ENCODE results near the gene STN1. TPM values are rescaled to one million over a fixed set of nuclear protein-coding genes. Genes with fewer than 3 reads are reported as not detected.

STN1 gene
- total RNA-seq, 1 experiment from 2014 or later: 30.2 TPM

Other genes with a start within 250 kb of the STN1 start
- gene SH3PXD2A, start 62.6 kb downstream of the STN1 start, total RNA-seq (2014; rRNA removed; shearing (Covaris generic)): 1.2 and 1.7 TPM in 2 replicates
- 15.3 and 16.6 TPM in 2 replicates for gene SLK, start 49.0 kb upstream of the STN1 start, total RNA-seq (2014; rRNA removed; shearing (Covaris generic))
- gene COL17A1, start 167.7 kb upstream of the STN1 start, total RNA-seq (2014; rRNA removed; shearing (Covaris generic)): not detected in 2 replicates
- 8.9 and 9.3 TPM in 2 replicates for gene SFR1, start 204.0 kb upstream of the STN1 start, total RNA-seq (2014; rRNA removed; shearing (Covaris generic))